Osteocyte (in vitro differentiated cells): ENCODE data around the gene WWTR1. TPM values are rescaled to one million over a fixed set of nuclear protein-coding genes. Genes with fewer than 3 reads are reported as not detected.
A peak's percentile ranks its signal among the peaks of the same experiment; 100 is the strongest.

Experiments
- DNase-seq: peaks from one replicate; pipeline ENCODE4 v3.0.0; 2021; ENCODE audit warnings: mixed read lengths; ENCODE audit not compliant: unreplicated experiment; ENCODE audit errors: extremely low spot score
- H3K27ac Mint-ChIP-seq: one replicate; pipeline ENCODE4 v1.8.0; 2021; ENCODE audit warnings: mild to moderate bottlenecking, mixed read lengths; ENCODE audit not compliant: unreplicated experiment
- H3K27me3 Mint-ChIP-seq: one replicate; pipeline ENCODE4 v1.8.0; 2021; ENCODE audit warnings: mixed read lengths; ENCODE audit not compliant: unreplicated experiment
- H3K36me3 Mint-ChIP-seq: one replicate; pipeline ENCODE4 v1.8.0; 2021; ENCODE audit warnings: mixed read lengths; ENCODE audit not compliant: unreplicated experiment
- H3K4me1 Mint-ChIP-seq: one replicate; pipeline ENCODE4 v1.8.0; 2021; ENCODE audit warnings: mixed read lengths; ENCODE audit not compliant: unreplicated experiment
- H3K4me3 Mint-ChIP-seq: one replicate; pipeline ENCODE4 v1.8.0; 2021; ENCODE audit warnings: mild to moderate bottlenecking, moderate library complexity, mixed read lengths; ENCODE audit not compliant: unreplicated experiment
- H3K9me3 Mint-ChIP-seq: one replicate; pipeline ENCODE4 v1.8.0; 2021; ENCODE audit warnings: mixed read lengths; ENCODE audit not compliant: unreplicated experiment
- total RNA-seq: library from RNA; stranded (reverse); gene quantifications from 2 replicates; pipeline ENCODE4 v1.2.1, GENCODE V29; 2021
- TF ChIP-seq, protein P1 (sequence below): fragments of 200-600 bp; sonication (generic); IDR thresholded peaks from 2 replicates; pipeline ENCODE4 v1.5.0; 2021; ENCODE audit warnings: antibody characterized with exemption, mild to moderate bottlenecking, moderate library complexity

Gene WWTR1
- total RNA-seq, 1 donor from 2014 or later, result 120 TPM

- H3K36me3 Mint-ChIP-seq, result no peaks in the 10 kb centered on the region
- H3K4me3 Mint-ChIP-seq, result no peak overlapping the region
- TF ChIP-seq, protein P1, sequence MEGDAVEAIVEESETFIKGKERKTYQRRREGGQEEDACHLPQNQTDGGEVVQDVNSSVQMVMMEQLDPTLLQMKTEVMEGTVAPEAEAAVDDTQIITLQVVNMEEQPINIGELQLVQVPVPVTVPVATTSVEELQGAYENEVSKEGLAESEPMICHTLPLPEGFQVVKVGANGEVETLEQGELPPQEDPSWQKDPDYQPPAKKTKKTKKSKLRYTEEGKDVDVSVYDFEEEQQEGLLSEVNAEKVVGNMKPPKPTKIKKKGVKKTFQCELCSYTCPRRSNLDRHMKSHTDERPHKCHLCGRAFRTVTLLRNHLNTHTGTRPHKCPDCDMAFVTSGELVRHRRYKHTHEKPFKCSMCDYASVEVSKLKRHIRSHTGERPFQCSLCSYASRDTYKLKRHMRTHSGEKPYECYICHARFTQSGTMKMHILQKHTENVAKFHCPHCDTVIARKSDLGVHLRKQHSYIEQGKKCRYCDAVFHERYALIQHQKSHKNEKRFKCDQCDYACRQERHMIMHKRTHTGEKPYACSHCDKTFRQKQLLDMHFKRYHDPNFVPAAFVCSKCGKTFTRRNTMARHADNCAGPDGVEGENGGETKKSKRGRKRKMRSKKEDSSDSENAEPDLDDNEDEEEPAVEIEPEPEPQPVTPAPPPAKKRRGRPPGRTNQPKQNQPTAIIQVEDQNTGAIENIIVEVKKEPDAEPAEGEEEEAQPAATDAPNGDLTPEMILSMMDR, result no peak
- H3K9me3 Mint-ChIP-seq, result peaks cover 7% of the 10 kb centered on the region
- peaks cover 16% of the 10 kb centered on the region for H3K4me1 Mint-ChIP-seq
- DNase-seq, result no peak
- H3K27me3 Mint-ChIP-seq, result no peaks in the 10 kb centered on the region
- H3K27ac Mint-ChIP-seq, result peak overlapping the region; percentile 44
These were observed 45.0 kb upstream of the WWTR1 start for GRCh38 chr3:149702691-149703441.

DNA sequence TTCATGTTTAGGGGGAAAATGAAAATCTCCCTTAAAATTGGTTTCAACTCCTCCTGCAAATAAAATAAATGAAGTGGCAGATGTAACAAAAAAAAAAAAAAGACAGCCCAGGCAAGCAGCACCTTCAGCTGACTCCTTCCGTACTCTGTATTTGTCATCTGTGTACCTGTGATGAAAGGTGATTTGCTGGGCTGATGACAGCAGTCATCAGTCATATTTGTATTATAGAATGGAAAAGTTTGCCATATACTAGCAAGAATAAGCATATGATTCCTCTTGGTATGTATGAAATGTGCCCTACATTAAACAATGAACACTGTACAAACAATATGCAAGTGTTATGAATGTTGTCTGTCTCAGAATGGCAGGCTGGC is 44.1 kb upstream of the WWTR1 start:
- no peaks in the 10 kb centered on the region for H3K27me3 Mint-ChIP-seq
- TF ChIP-seq, protein P1, result no peak
- H3K36me3 Mint-ChIP-seq, result no peaks in the 10 kb centered on the region
- DNase-seq, result no peak
- no peak overlapping the region for H3K27ac Mint-ChIP-seq
- peaks cover 16% of the 10 kb centered on the region for H3K4me1 Mint-ChIP-seq
- peaks cover 13% of the 10 kb centered on the region for H3K9me3 Mint-ChIP-seq
- H3K4me3 Mint-ChIP-seq, result no peak overlapping the region

GRCh38 chr3:149701206-149701976 is 43.6 kb upstream of the WWTR1 start:
- Mint-ChIP-seq H3K9me3 (peaks cover 13% of the 10 kb centered on the region), H3K4me1 (peaks cover 16% of the 10 kb centered on the region), H3K27me3 (no peaks in the 10 kb centered on the region), H3K36me3 (no peaks in the 10 kb centered on the region), H3K27ac (no peak overlapping the region), H3K4me3 (no peak overlapping the region)
- TF ChIP-seq, protein P1, result no peak
- no peak for DNase-seq

DNA sequence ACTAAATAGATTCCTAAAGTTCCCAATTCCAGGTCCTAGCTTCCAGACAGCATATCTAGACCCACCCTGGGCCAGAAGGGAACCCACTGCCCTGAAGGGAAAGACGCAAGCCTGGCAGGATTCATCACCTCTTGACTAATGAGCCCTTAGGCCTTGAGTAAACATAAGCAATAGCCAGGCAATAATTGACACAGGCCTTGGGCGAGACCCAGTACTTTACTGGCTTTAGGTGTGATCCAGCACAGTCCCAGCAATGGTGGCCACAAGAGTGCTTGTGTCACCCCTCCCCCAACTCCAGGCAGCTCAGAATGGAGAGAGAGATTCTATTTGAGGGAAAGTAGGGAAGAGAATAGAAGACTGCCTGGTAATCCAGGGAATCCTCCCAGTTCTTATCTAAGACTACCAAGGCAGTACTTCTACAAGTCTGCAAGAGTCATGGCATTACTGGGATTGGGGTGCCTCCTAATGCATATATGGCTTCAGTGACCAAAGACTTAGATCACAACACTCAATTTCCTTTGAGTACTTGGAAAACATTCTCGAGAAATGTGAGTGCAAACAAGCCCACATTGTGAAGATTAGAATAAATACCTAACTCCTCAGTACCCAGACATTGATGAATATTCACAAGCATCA is 30.4 kb upstream of the WWTR1 start:
- no peaks in the 10 kb centered on the region for H3K4me1 Mint-ChIP-seq
- TF ChIP-seq, protein P1, result no peak
- H3K27ac Mint-ChIP-seq, result no peak overlapping the region

DNA sequence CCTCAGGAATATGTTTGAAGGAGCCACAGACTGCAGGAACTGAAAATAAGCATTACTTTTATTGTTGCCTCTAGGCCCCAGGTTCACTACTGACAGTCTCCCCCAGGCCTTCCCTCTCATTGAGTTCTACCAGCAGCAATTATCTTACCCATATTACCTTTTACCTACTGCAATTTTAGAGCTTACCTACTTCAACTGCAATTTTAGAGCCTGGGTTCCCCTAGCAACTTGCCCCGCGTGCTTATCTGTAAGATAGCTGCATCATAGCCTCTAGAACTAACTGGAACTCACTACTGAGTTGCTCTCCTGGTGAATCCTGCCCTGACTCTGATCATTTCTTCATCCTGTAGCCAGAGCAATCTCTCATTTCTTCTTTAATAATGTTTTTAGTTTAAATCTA is 29.2 kb upstream of the WWTR1 start:
- DNase-seq, result no peak
- no peak overlapping the region for H3K4me3 Mint-ChIP-seq
- H3K4me1 Mint-ChIP-seq, result no peaks in the 10 kb centered on the region
- peaks cover 6% of the 10 kb centered on the region for H3K9me3 Mint-ChIP-seq
- H3K36me3 Mint-ChIP-seq, result peaks cover 6% of the 10 kb centered on the region
- no peaks in the 10 kb centered on the region for H3K27me3 Mint-ChIP-seq
- no peak overlapping the region for H3K27ac Mint-ChIP-seq
- TF ChIP-seq, protein P1, result no peak

More for the DNA sequence above, 30.4 kb upstream of the WWTR1 start:
- peaks cover 9% of the 10 kb centered on the region for H3K9me3 Mint-ChIP-seq
- no peak overlapping the region for H3K4me3 Mint-ChIP-seq
- DNase-seq, result no peak
- no peaks in the 10 kb centered on the region for H3K27me3 Mint-ChIP-seq
- peaks cover 6% of the 10 kb centered on the region for H3K36me3 Mint-ChIP-seq
